ENCODE data around the gene MMP23B.

Gene MMP23B

GRCh38 chr1:1680912-1681273, 48.9 kb downstream of the MMP23B start:
- no peak for TF ChIP-seq CTCF (IDR thresholded peaks at IDR 0.05; ENCODE audit: low read depth, low read length, missing control alignments)
- no peak for DNase-seq (ENCODE audit: extremely low read depth, low read depth)
- H3K4me3 ChIP-seq (replicated peaks; ENCODE audit: low read depth, low read length) = no peak overlapping the region

GRCh38 chr1:1683104-1683905, 51.3 kb downstream of the MMP23B start:
- no peak overlapping the region for H3K4me3 ChIP-seq (replicated peaks; ENCODE audit: low read depth, low read length)
- no peak for DNase-seq (ENCODE audit: extremely low read depth, low read depth)
- TF ChIP-seq CTCF (IDR thresholded peaks at IDR 0.05; ENCODE audit: low read depth, low read length, missing control alignments) = no peak

Measured in HFF-Myc (cell line).